NCI-H510A treated with DMSO at 0.1 percent for 48 hours (cell line): ENCODE data around the gene FAM76A.
"Not testable (repeated sequence)": the region's sequence is repeated elsewhere in the genome, so short reads cannot be mapped to it uniquely, and the experiment has no call there.

Experiments
- DNase-seq: peaks from one replicate; lab custom pipeline; 2025; lab: John Stamatoyannopoulos, UW

Gene FAM76A

DNA sequence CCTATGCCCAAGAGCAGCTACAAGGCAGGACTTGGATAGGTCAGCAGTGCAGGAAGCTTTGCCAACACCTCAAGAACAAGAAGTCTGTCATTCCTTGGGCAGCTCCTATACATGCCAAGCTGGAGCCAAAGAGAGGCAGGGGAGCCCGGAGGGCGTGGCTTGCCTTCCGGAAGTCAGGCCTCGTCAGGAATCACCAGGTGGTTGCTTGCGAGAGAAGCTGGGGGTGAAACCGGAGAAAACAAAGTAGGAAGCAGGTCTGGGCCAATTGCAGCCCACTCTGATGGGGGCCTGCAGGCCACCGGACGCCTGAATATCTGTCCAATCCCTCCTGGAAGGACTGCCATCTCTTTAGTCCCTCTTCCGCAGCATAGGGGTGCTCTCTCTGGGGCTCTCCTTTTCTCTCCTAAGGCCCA is 794 bp upstream of the FAM76A start:
- DNase-seq: peak; percentile 69

DNA sequence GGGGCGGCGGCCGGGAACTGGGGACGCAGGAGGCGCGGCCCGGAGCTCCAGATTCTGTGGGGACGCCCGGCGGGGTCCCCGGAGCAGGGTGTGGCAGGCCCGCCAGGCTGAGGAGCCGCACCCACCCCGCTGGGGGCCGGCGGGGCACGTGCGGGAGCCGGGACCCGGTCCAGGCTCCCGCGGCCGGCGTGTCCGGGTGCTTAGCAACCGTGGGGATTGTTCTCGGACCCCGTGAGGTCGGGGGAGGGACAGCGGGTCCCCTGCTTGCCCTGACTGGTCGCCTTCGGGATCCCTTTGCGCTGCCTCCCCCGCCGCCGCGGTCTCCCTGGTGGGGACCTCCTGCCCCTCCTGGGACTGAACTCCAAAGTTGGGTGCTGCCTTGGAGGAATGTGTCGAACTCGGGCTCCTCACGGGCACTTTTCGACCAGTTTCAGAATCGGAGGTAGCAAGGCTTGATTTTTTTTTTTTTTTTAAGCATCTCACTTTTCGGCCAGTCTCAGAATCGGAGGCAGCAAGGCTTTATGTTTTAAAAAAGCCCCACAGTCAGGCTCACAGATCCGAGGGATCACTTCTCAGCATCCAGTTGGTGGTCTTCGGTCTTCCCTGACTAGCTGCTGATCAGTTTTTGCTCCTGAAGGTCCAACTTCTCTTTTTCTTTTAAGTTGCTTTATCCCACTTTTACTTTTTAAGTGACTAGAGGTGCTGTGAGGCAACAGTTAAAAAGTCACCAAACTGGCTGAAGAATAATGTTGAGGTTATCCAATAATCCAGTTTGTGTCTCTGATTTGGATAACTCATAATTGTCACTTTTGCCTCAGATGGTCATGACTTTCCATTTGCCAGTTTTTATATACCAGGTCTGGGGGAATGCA is 648 bp downstream of the FAM76A start:
- no peak for DNase-seq

GRCh38 chr1:27727126-27727525 is 1.4 kb downstream of the FAM76A start:
- no peak for DNase-seq

DNA sequence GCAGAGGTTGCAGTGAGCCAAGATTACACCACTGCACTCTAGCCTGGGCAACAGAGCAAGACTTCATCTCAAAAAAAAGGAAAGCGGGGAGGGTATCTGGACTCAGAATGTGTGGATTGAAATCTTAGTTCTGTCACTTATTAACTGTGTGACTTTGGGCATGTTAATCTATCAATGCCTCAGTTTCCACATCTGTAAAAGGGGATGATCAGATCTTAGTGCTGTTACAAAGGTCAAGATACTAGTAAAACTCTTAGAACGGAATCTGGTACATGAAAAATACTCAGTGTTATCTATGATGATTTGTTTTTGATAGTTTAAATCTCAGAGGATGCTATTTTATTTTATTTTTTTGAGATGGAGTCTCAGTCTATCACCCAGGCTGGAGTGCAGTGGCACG is 10.5 kb downstream of the FAM76A start:
- DNase-seq: no peak

- no peak for DNase-seq
Observed at GRCh38 chr1:27741121-27741520, 15.4 kb downstream of the FAM76A start.

DNA sequence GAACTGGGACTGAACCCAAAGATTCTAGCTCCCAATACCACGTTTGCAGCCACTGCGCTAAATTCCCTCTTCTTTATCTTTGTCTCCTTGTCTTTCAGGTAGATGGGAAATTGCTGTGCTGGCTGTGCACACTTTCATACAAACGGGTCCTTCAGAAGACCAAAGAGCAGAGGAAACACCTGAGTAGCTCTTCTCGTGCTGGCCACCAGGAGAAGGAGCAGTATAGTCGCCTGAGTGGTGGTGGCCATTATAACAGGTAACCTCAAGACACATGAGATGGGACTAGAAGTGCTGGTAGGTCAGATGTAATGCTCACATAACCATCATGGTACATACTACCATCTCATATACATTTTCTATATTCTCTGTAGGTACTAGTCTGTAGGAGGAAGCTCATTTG is 18.8 kb downstream of the FAM76A start:
- DNase-seq: no peak

DNA sequence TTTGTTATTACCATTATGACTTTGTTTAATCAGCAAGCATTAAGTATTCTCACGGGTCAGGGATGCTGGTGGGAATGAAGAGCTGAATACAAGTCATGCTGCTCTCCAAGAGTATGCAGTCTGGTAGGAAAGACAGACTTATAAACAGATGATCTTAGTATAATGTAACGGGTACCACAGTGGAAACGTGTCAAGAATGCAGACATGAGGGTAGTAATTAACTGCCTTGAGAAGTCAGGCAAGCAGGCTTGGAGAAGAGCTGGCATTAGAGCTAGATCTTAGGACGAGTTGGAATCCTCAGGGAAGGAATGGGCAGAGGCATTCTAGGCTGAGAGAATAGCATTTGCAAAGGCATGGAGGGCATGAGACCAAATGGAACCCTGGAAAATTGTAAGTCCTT is 19.7 kb downstream of the FAM76A start:
- DNase-seq: no peak

- DNase-seq: no peak
Observed at GRCh38 chr1:27752360-27752759, 26.6 kb downstream of the FAM76A start.

DNA sequence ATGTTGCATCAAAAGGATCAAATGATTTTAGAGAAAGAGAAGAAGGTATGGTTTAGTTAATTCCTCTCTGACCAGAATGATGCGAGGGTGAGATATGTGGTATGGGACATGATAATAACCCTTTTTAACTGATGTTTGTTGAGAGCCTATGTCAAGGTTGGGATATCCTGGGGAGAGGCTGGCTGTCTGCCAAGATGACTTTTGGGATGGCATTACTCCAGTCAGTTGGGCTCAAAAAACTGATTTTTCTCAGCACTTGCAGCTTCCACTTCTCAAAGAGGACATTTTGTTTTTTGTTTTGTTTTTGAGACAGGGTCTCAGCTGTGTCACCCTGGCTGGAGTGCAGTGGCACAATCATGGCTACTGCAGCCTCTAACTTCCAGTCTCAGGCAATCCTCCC is 29.5 kb downstream of the FAM76A start:
- DNase-seq: no peak

DNA sequence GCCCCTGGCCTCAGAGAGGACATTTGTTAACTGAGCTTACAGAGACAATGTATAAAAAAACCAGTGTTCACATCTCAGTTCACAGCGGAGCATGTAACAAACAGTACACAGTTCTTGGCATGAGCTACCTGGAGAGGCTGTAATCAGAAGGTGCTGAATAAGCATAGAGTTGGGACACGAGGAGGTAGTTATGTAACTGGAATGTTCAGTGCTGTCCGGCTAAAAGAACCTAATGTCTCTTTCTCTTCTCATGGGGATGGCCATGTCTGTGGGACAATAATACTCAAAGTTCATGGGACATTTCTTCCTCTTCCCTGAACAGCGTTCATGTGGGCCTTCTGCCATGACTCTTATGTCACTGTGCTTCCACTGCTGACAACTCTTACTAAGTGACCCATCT is 30.1 kb downstream of the FAM76A start:
- no peak for DNase-seq

DNA sequence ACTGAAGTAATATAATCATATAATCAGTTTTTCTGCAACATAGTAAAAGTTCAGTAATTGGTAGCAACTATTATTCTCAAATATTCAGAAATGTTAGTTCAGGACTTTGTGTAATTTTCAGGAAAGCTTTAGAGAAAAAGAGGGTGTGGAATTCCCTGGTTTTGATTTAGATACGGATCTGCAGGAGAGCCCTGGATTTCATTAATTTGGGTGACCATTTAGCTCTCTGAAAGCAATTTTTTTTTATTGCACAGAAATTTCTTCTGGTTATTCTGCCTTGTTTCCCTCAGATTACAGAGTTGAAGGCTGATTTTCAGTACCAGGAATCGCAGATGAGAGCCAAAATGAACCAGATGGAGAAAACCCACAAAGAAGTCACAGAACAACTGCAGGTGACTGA is 33.5 kb downstream of the FAM76A start:
- DNase-seq: no peak

- DNase-seq: no peak
Observed at GRCh38 chr1:27760426-27760825, 34.7 kb downstream of the FAM76A start.

DNA sequence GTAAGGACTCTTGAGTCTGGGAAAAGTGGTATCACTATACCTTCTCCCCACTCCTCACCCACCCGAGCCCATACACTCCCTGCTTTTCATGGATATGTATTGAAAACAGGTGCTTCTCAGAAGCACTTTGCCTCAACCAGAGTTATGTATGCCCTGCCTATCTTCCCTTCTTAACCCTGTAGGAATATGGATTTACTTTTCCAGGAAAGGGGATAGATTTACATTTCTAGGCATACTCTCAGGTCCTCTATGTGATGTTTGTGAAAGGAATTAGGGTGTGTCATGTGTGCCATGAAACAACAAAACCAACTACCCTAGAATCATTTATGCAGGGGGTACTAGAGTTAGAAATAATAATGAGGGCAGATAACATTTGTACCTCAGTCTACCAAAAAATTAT is 36.3 kb downstream of the FAM76A start:
- no peak for DNase-seq

DNA sequence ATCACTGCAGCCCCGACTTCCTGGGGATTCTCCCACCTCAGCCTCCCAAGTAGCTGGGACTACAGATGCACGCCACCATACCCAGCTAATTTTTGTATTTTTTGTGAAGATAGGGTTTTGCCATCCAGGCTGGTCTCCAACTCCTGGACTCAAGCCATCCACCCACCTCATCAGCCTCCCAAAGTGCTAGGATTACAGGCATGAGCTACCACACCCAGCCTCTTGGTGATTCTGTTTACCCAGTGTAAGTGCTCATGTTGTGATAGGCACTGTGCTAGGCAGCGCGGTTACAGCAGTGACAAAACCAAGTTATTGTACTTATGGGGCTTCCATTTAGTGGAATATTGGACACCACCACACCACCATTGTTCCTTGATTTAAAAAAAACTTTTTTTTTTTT is 37.6 kb downstream of the FAM76A start:
- DNase-seq: no peak

DNA sequence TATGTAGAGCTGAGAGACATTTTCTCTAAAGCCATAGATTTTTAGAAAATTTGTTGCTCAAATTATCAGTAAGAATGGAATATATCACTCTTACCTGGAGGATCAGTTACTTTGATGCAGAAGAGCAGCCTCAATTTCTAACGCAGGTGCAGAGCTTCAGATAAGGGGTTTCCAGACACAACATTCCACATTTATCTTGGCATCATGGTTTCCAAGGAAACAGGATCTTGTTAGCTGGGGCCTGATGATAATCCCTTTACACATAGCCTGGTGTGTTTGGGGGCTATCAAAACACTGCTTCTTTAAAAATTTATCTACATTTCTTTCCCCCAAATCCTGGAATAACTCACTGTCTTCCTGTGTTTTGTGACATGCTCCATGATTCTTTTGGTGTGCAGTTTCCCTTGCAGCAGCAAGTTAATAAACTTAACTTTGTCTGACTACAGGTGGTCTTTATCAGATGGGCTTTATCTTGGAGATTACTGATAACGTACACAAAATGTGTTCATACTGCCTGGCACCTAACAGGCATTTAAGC is 44.6 kb downstream of the FAM76A start:
- no peak for DNase-seq

GRCh38 chr1:27772036-27772931 is 46.5 kb downstream of the FAM76A start:
- no peak for DNase-seq

GRCh38 chr1:27772932-27773825 is 47.4 kb downstream of the FAM76A start, which contains the start of gene STX12:
STX12 (plus strand) TSS chr1:27773219; CDS start chr1:27773308, 89 bp downstream.
- peak; percentile 95 for DNase-seq

- DNase-seq: no peak
Observed at GRCh38 chr1:27773826-27774445, 48.2 kb downstream of the FAM76A start.

- no peak for DNase-seq
Observed at GRCh38 chr1:27774654-27775053, 48.9 kb downstream of the FAM76A start.

GRCh38 chr1:27775336-27775735 is 49.6 kb downstream of the FAM76A start:
- DNase-seq: not testable (repeated sequence)

DNA sequence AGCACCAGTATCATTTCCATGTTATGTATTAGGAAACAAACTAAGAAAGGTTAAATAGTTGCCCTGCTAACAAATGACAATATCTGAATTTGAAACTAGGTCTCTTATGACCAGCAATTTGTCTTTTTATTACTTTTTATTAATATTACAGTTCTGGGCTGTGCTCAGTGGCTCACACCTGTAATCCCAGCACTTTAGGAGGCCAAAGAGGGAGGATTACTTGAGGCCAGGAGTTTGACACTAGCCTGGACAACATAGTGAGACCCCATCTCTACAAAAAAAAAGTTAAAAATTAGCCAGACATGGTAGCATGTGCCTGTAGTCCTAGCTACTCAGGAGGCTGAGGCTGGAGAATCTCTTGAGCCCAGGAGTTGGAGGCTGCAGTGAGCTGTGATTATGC is 50.5 kb downstream of the FAM76A start:
- DNase-seq: not testable (repeated sequence)
